Activated naive CD8-positive, alpha-beta T cell treated with anti-CD3 and anti-CD28 coated beads, Interleukin-2, amount 50 U/mL, for 24 hours (primary cell): ENCODE data around the gene CALHM3.
A peak's percentile ranks its signal among the peaks of the same experiment; 100 is the strongest.
"Not testable (repeated sequence)": the region's sequence is repeated elsewhere in the genome, so short reads cannot be mapped to it uniquely, and the experiment has no call there.

ENCODE experiments used
- ATAC-seq: fragments of 150-1000 bp; cut with Tn5 transposase; one replicate; pipeline ENCODE4 v1.10.0; 2021
- DNase-seq: peaks from one replicate; pipeline ENCODE4 v3.0.0; 2021
- H3K27ac Mint-ChIP-seq: one replicate; pipeline ENCODE4 v1.8.0; 2021; ENCODE audit warnings: mild to moderate bottlenecking, mixed read lengths
- H3K27me3 Mint-ChIP-seq: one replicate; pipeline ENCODE4 v1.8.0; 2021; ENCODE audit warnings: mixed read lengths
- H3K36me3 Mint-ChIP-seq: one replicate; pipeline ENCODE4 v1.8.0; 2021; ENCODE audit warnings: low read depth, mixed read lengths
- H3K4me1 Mint-ChIP-seq: one replicate; pipeline ENCODE4 v1.8.0; 2021; ENCODE audit warnings: mixed read lengths
- H3K4me3 Mint-ChIP-seq: one replicate; pipeline ENCODE4 v1.8.0; 2021; ENCODE audit warnings: mild to moderate bottlenecking, moderate library complexity, mixed read lengths
- H3K9me3 Mint-ChIP-seq: one replicate; pipeline ENCODE4 v1.8.0; 2021; ENCODE audit warnings: mixed read lengths

Gene CALHM3, protein sequence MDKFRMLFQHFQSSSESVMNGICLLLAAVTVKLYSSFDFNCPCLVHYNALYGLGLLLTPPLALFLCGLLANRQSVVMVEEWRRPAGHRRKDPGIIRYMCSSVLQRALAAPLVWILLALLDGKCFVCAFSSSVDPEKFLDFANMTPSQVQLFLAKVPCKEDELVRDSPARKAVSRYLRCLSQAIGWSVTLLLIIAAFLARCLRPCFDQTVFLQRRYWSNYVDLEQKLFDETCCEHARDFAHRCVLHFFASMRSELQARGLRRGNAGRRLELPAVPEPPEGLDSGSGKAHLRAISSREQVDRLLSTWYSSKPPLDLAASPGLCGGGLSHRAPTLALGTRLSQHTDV

DNA sequence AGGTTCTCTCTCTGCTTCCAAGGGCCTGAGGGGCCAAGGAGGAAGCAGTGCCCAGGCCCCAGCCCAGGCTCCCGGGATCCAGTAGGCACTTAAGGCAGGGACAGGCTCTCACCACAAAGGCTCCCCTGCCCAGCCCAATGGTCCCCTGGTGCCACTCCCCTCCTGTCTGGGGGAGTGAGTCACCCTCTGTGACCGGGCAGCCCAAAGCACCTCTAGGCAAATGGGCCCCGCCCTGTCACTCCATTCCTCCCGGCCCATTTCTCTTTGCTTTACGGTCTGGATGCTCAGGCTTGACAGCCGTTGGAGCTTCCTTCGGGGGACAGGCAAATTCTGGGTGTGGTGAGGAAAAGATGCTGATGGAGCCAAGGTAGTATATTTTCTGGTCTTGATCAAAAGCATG, at the start of gene CALHM3:
Gene CALHM3, minus strand, starts transcription at position 106 of the 400 bp plus-strand sequence. CDS start 208 bp downstream, outside the sequence.
- DNase-seq = no peak
- Mint-ChIP-seq H3K4me1 (peaks cover 3% of the 10 kb centered on the region), H3K4me3 (no peak within 1 kb of the TSS), H3K9me3 (no peaks in the 10 kb centered on the region), H3K27ac (no peak within 1 kb of the TSS), H3K27me3 (no peaks in the 10 kb centered on the region), H3K36me3 (no peaks in the 10 kb centered on the region)
- ATAC-seq = no peak

DNA sequence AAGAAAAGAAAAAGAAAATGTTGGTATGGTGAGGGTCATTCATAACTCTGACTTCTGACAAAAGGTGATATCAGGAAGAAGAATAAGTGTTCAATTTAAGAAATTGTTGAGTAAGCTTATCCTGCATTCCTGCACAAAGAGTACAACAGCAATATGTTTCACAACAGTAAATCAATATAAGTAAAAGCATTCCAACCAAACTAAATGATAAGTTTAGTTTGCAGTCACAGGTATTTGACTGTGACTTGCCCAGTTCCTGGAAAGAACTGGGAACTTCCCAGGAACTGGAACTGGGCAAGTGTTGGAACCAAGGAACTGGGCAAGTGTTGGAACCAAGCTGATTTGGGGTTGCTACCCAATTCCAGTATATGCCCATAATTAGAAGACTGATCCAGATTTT, 49.5 kb upstream of the CALHM3 start:
- no peak overlapping the region for H3K4me3 Mint-ChIP-seq
- no peak overlapping the region for H3K27ac Mint-ChIP-seq
- no peaks in the 10 kb centered on the region for H3K36me3 Mint-ChIP-seq
- ATAC-seq = no peak
- H3K27me3 Mint-ChIP-seq = peaks cover 24% of the 10 kb centered on the region
- H3K4me1 Mint-ChIP-seq = no peaks in the 10 kb centered on the region
- peaks cover 8% of the 10 kb centered on the region for H3K9me3 Mint-ChIP-seq
- no peak for DNase-seq

GRCh38 chr10:103527476-103527875, 48.4 kb upstream of the CALHM3 start:
- H3K27ac Mint-ChIP-seq, H3K4me3 Mint-ChIP-seq, DNase-seq, H3K36me3 Mint-ChIP-seq, H3K9me3 Mint-ChIP-seq, ATAC-seq, H3K4me1 Mint-ChIP-seq: not testable (repeated sequence)
- peaks cover 24% of the 10 kb centered on the region for H3K27me3 Mint-ChIP-seq

GRCh38 chr10:103525901-103526300, 46.9 kb upstream of the CALHM3 start:
- no peaks in the 10 kb centered on the region for H3K36me3 Mint-ChIP-seq
- peaks cover 6% of the 10 kb centered on the region for H3K4me1 Mint-ChIP-seq
- H3K27me3 Mint-ChIP-seq = peaks cover 25% of the 10 kb centered on the region
- no peak for DNase-seq
- no peak overlapping the region for H3K4me3 Mint-ChIP-seq
- peaks cover 8% of the 10 kb centered on the region for H3K9me3 Mint-ChIP-seq
- ATAC-seq = no peak
- no peak overlapping the region for H3K27ac Mint-ChIP-seq

GRCh38 chr10:103523683-103524082, 44.6 kb upstream of the CALHM3 start:
- no peak overlapping the region for H3K27ac Mint-ChIP-seq
- H3K9me3 Mint-ChIP-seq = no peaks in the 10 kb centered on the region
- H3K36me3 Mint-ChIP-seq = no peaks in the 10 kb centered on the region
- peaks cover 29% of the 10 kb centered on the region for H3K27me3 Mint-ChIP-seq
- ATAC-seq (no peak), DNase-seq (no peak)
- H3K4me1 Mint-ChIP-seq = peaks cover 6% of the 10 kb centered on the region
- H3K4me3 Mint-ChIP-seq = no peak overlapping the region

DNA sequence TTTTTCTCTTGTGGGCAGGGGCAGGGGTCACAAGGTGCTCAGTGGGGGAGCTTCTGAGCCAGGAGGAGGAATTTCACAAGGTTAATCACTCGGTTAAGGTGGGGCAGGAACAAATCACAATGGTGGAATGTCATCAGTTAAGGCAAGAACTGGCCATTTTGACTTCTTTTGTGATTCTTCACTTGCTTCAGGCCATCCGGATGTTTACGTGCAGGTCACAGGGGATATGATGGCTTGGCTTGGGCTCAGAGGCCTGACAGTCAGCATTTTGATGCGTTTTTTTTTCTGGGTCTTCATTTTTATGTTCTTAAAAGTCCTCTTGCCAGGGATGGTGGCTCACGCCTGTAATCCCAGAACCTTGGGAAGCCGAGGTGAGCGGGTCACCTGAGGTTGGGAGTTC, 43.0 kb upstream of the CALHM3 start:
- H3K9me3 Mint-ChIP-seq, ATAC-seq, DNase-seq, H3K27ac Mint-ChIP-seq, H3K36me3 Mint-ChIP-seq, H3K4me3 Mint-ChIP-seq: not testable (repeated sequence)
- Mint-ChIP-seq H3K27me3 (peaks cover 28% of the 10 kb centered on the region), H3K4me1 (peaks cover 16% of the 10 kb centered on the region)

- ATAC-seq (no peak), DNase-seq (no peak)
- no peaks in the 10 kb centered on the region for H3K9me3 Mint-ChIP-seq
- no peak overlapping the region for H3K27ac Mint-ChIP-seq
- H3K36me3 Mint-ChIP-seq = no peaks in the 10 kb centered on the region
- H3K4me1 Mint-ChIP-seq = peaks cover 24% of the 10 kb centered on the region
- no peak overlapping the region for H3K4me3 Mint-ChIP-seq
- H3K27me3 Mint-ChIP-seq = peaks cover 18% of the 10 kb centered on the region
These were observed 40.8 kb upstream of the CALHM3 start for GRCh38 chr10:103519798-103520197.

DNA sequence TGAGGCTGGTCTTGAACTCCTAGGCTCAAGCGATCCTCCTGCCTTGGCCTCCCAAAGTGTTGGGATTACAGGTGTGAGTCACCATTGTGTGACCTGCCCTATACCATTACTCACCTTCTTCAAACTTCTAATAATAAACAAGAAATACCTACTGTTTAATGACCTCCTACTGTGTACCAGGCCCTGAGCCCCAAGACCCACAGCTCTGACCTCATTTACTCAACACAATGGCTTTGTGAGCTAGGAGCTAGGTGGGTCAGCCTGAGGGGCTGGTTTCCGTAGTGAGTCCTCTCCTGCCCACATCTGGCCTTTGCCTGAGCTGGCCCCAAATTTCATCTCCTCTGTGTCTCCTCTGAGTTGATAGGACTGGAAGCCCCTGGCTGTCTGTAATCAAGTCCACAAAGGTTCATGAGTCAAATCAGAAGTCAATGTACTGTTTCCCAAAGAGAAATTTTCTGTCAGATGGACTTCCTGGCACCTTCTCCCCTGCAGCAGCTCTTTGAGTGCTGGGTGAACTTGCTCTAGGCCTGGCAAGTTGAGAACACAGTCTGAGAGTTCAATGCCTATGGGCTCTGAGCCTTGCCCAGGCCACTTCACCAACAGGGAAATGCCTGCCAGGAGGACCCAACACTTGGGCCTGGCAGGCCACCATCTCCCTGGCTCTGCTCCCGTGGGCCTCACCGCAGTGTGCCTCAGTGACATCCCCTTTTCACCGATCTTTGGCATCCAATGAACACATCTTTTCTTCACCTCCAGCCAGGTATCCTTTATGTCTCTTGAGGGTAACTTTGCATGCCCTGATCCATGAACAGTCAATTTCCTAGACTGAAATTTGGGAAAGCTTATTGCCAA, 38.4 kb upstream of the CALHM3 start:
- DNase-seq (no peak), ATAC-seq (peak; percentile 12)
- no peak overlapping the region for H3K27ac Mint-ChIP-seq
- no peaks in the 10 kb centered on the region for H3K36me3 Mint-ChIP-seq
- peaks cover 11% of the 10 kb centered on the region for H3K27me3 Mint-ChIP-seq
- H3K4me3 Mint-ChIP-seq = no peak overlapping the region
- peaks cover 24% of the 10 kb centered on the region for H3K4me1 Mint-ChIP-seq
- H3K9me3 Mint-ChIP-seq = no peaks in the 10 kb centered on the region

- H3K4me1 Mint-ChIP-seq = peaks cover 17% of the 10 kb centered on the region
- H3K36me3 Mint-ChIP-seq = no peaks in the 10 kb centered on the region
- no peak overlapping the region for H3K4me3 Mint-ChIP-seq
- no peaks in the 10 kb centered on the region for H3K9me3 Mint-ChIP-seq
- peaks cover 6% of the 10 kb centered on the region for H3K27me3 Mint-ChIP-seq
- H3K27ac Mint-ChIP-seq = no peak overlapping the region
- no peak for DNase-seq
- ATAC-seq = no peak
These were observed 35.2 kb upstream of the CALHM3 start for GRCh38 chr10:103514244-103514643.

GRCh38 chr10:103513380-103514060, 34.5 kb upstream of the CALHM3 start:
- DNase-seq (no peak), ATAC-seq (no peak)
- H3K27me3 Mint-ChIP-seq = peaks cover 7% of the 10 kb centered on the region
- no peaks in the 10 kb centered on the region for H3K9me3 Mint-ChIP-seq
- H3K4me3 Mint-ChIP-seq = no peak overlapping the region
- peaks cover 17% of the 10 kb centered on the region for H3K4me1 Mint-ChIP-seq
- no peaks in the 10 kb centered on the region for H3K36me3 Mint-ChIP-seq
- no peak overlapping the region for H3K27ac Mint-ChIP-seq

DNA sequence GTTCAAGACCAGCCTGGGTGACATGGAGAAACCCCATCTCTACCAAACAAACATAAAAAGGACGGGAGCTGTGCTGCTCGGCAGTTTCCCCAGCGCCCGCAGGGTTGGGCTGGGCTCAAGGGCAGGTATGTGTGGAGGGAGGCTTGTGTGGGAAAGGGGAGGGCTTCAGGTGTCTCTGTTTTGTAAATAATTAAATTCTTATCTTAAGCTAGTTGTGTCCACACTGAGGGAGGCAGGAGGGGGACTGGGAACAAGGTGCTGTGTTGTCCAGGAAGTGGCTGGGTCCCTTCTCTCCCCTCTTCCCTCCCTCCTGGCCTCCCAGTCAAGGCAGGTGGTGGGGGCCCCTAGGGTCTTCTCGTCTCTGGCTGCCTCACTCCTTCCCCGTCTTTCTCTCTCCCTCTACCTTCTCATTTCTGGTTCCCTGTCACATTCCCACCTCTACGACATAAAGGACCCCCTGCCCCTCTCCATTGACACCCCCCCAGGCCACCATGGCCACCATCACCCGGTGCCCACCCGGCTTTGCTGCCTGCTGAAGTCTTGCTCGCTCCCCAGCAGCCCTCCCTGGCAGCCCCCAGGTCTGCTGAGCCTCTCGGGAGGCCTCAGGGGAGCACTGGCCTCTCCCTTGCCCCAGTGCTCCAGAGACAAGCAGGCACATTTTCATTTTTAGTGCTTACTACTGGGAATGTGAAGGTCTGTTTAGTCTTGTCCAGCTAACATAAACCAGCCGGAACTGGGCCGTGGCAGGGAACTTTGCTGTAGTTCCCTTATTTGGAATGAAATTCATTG, 33.7 kb upstream of the CALHM3 start:
- Mint-ChIP-seq H3K4me1 (peaks cover 15% of the 10 kb centered on the region), H3K4me3 (no peak overlapping the region), H3K36me3 (no peaks in the 10 kb centered on the region), H3K27ac (no peak overlapping the region), H3K27me3 (peaks cover 8% of the 10 kb centered on the region), H3K9me3 (no peaks in the 10 kb centered on the region)
- DNase-seq (no peak), ATAC-seq (no peak)

- H3K4me1 Mint-ChIP-seq = peaks cover 9% of the 10 kb centered on the region
These were observed 33.1 kb upstream of the CALHM3 start for GRCh38 chr10:103512166-103512565.

DNA sequence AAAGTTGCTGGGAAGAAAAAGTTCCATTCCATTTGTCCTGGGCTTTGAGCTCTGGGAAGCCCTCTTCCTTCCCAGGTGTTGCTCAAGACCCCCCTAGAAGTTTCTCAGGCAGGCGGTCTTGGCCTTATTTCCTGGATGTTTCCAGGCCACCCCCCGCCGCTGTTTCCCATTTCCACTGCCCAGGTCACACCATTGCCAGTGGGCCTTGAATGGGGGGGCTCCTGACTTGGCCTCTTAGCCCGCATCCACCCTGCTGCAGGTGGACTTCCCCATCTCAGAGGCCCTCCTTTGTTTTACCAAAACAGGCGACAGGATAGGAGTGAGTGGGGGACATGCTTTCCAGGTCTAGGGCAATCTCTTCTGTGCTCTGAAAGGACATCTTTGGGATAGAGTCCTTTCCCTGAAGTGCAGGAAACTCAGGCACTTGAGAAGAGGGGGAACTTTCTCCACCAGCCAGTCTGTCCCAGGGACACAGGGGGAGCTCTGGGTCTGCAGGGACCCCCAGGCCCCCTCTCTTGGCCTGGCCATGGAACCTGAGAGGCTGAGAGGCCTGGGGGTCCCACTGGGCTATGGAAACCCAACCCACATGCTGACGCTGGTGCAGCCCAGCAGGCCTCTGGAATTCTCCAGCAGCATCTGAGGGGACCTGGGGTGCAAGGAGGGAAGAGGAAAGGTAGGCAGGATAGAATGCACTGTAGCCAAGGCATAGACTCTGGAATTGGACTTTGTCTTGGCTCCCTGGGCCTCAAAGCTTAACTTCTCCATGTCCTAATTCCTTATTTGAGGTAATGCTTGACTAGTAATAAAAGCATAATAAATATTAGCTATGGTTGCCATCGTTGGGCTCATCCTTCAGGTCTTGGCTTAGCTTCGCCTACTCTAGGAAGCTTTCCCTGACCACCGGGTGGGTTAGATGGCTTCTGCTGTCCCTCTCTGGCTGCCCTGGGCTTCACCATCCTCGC, 32.0 kb upstream of the CALHM3 start:
- DNase-seq = no peak
- no peak overlapping the region for H3K4me3 Mint-ChIP-seq
- H3K36me3 Mint-ChIP-seq = no peaks in the 10 kb centered on the region
- H3K27me3 Mint-ChIP-seq = peaks cover 24% of the 10 kb centered on the region
- no peak for ATAC-seq
- H3K4me1 Mint-ChIP-seq = peaks cover 5% of the 10 kb centered on the region
- H3K9me3 Mint-ChIP-seq = no peaks in the 10 kb centered on the region
- no peak overlapping the region for H3K27ac Mint-ChIP-seq

More at GRCh38 chr10:103512166-103512565, 33.1 kb upstream of the CALHM3 start:
- ATAC-seq (no peak), DNase-seq (no peak)
- peaks cover 13% of the 10 kb centered on the region for H3K27me3 Mint-ChIP-seq
- no peaks in the 10 kb centered on the region for H3K9me3 Mint-ChIP-seq
- no peaks in the 10 kb centered on the region for H3K36me3 Mint-ChIP-seq
- H3K27ac Mint-ChIP-seq = no peak overlapping the region
- H3K4me3 Mint-ChIP-seq = no peak overlapping the region
